Prostate gland (tissue), 2 donors: ENCODE data around the gene RALA. TPM values are rescaled to one million over a fixed set of nuclear protein-coding genes. Genes with fewer than 3 reads are reported as not detected.

Experiments
- DNase-seq: peaks from one replicate; pipeline ENCODE4 v3.0.0-alpha.2; 2019; ENCODE audit warnings: low spot score
- H3K27ac ChIP-seq, 2 donors: fragments of 200-600 bp; sonication (generic); 2 replicates each; pipeline ENCODE4 v1.5.1; 2017 to 2019
- H3K27me3 ChIP-seq: fragments of 200-600 bp; sonication (generic); replicated peaks from 2 replicates; pipeline ENCODE4 v1.5.1; 2019; ENCODE audit not compliant: insufficient read depth
- H3K36me3 ChIP-seq, 2 donors: fragments of 200-600 bp; sonication (generic); 1 replicate in 1 of 2; 2 replicates in 1 of 2; pipeline versions ENCODE4 v1.5.1 to v1.8.1; 2017 to 2019
- H3K4me1 ChIP-seq: fragments of 200-600 bp; sonication (generic); replicated peaks from 2 replicates; pipeline ENCODE4 v1.5.1; 2019
- H3K4me3 ChIP-seq, 2 donors: fragments of 200-600 bp; sonication (generic); 2 replicates each; pipeline ENCODE4 v1.5.1; 2017 to 2019
- H3K9me3 ChIP-seq: fragments of 200-600 bp; sonication (generic); 2 replicates; pipeline ENCODE4 v1.5.1; 2017
- CTCF ChIP-seq, 4 experiments: fragments of 200-600 bp in 2 of 4; fragments of 450-650 bp in 2 of 4; sonication (generic) in 2 of 4; IDR thresholded peaks; 1 replicate in 3 of 4; 2 replicates in 1 of 4; pipeline ENCODE4 v1.5.1; 2016 to 2019; ENCODE audit warnings: antibody characterized with exemption in 4 of 4, mild to moderate bottlenecking in 2 of 4, moderate library complexity in 2 of 4
- POLR2A ChIP-seq: fragments of 450-650 bp; IDR thresholded peaks from one replicate; pipeline ENCODE4 v1.6.1; 2016; ENCODE audit warnings: antibody characterized with exemption, mild to moderate bottlenecking
- POLR2AphosphoS5 ChIP-seq: sonication (generic); formaldehyde crosslinking; IDR thresholded peaks from one replicate; pipeline ENCODE4 v1.6.1; 2017; ENCODE audit warnings: antibody characterized with exemption
- WGBS: methylation state at CpG from one replicate; pipeline ENCODE4 v1.1.5; 2018; 5-methylcytosine and 5-hydroxymethylcytosine counted together
- intact Hi-C: fragments of 100-400 bp; cut with DNase I; formaldehyde crosslinking; loops from one replicate; pipeline ENCODE4 v1.14.2; 2022
- total RNA-seq, 2 donors: library from RNA; depleted of rRNA; stranded (reverse); fragments of >200 nt; gene quantifications; one replicate each; pipeline ENCODE4 v1.1.0, GENCODE V29; 2016

The RALA gene
- total RNA-seq, 2 donors from 2014 or later = 11.9 to 14.7 TPM

GRCh38 chr7:39744620-39745019, 121.2 kb downstream of the RALA start:
- no peaks in the 10 kb centered on the region for H3K9me3 ChIP-seq
- no peaks in the 10 kb centered on the region for H3K27me3 ChIP-seq
- H3K36me3 ChIP-seq = no peaks in the 10 kb centered on the region
- no peaks in the 10 kb centered on the region for H3K4me1 ChIP-seq
- H3K4me3 ChIP-seq = no peak overlapping the region
- TF ChIP-seq POLR2A = no peak
- TF ChIP-seq POLR2AphosphoS5 = no peak
- TF ChIP-seq CTCF (IDR thresholded peaks at IDR 0.05) = no peak
- WGBS = 43% methylated on average over 2 of the region's 2 CpGs
- DNase-seq = no peak
- no peak overlapping the region for H3K27ac ChIP-seq
- intact Hi-C loops = loop anchor here (1.0 kb wide), 1 partner anchor 161 kb away; no protein-coding TSS in a partner anchor

GRCh38 chr7:39745320-39745719, 121.9 kb downstream of the RALA start:
- H3K9me3 ChIP-seq = no peaks in the 10 kb centered on the region
- H3K4me3 ChIP-seq = no peak overlapping the region
- no peak overlapping the region for H3K27ac ChIP-seq
- H3K36me3 ChIP-seq = no peaks in the 10 kb centered on the region
- 54% methylated on average over 4 of the region's 4 CpGs for WGBS
- no peaks in the 10 kb centered on the region for H3K27me3 ChIP-seq
- intact Hi-C loops = loop anchor here (1.0 kb wide), 1 partner anchor 162 kb away; no protein-coding TSS in a partner anchor
- TF ChIP-seq POLR2AphosphoS5 (no peak), POLR2A (no peak), CTCF (IDR thresholded peaks at IDR 0.05) (no peak)
- no peak for DNase-seq
- no peaks in the 10 kb centered on the region for H3K4me1 ChIP-seq

GRCh38 chr7:39746103-39746819, 122.9 kb downstream of the RALA start:
- no peaks in the 10 kb centered on the region for H3K4me1 ChIP-seq
- no peak overlapping the region for H3K27ac ChIP-seq
- intact Hi-C loops = no loop called here
- H3K4me3 ChIP-seq = no peak overlapping the region
- H3K27me3 ChIP-seq = no peaks in the 10 kb centered on the region
- WGBS = 24% methylated on average over 11 of the region's 11 CpGs
- no peaks in the 10 kb centered on the region for H3K9me3 ChIP-seq
- peak; percentile 75 for DNase-seq
- no peaks in the 10 kb centered on the region for H3K36me3 ChIP-seq
- TF ChIP-seq POLR2AphosphoS5 (peak; percentile 28), CTCF (IDR thresholded peaks at IDR 0.05) (peak; percentile 41 to 77 (median 74)), POLR2A (no peak)

GRCh38 chr7:39749177-39749576, 125.8 kb downstream of the RALA start:
- DNase-seq = no peak
- intact Hi-C loops = no loop called here
- no peak overlapping the region for H3K27ac ChIP-seq
- no peaks in the 10 kb centered on the region for H3K36me3 ChIP-seq
- H3K9me3 ChIP-seq = no peaks in the 10 kb centered on the region
- H3K4me3 ChIP-seq = no peak overlapping the region
- TF ChIP-seq POLR2AphosphoS5 (no peak), POLR2A (no peak), CTCF (IDR thresholded peaks at IDR 0.05) (no peak)
- no peaks in the 10 kb centered on the region for H3K4me1 ChIP-seq
- no peaks in the 10 kb centered on the region for H3K27me3 ChIP-seq
- WGBS = 81% methylated on average over 1 of the region's 1 CpG

GRCh38 chr7:39749717-39750116, 126.3 kb downstream of the RALA start:
- no peak for TF ChIP-seq POLR2A
- no peak for TF ChIP-seq POLR2AphosphoS5
- TF ChIP-seq CTCF (IDR thresholded peaks at IDR 0.05) = no peak
- Histone ChIP-seq H3K4me3 (no peak overlapping the region), H3K9me3 (no peaks in the 10 kb centered on the region), H3K4me1 (no peaks in the 10 kb centered on the region), H3K36me3 (no peaks in the 10 kb centered on the region), H3K27me3 (no peaks in the 10 kb centered on the region), H3K27ac (no peak overlapping the region)
- intact Hi-C loops = no loop called here
- no peak for DNase-seq
- 75% methylated on average over 2 of the region's 2 CpGs for WGBS
